Measurements from ENCODE around the gene CCDC33. TPM values are rescaled to one million over a fixed set of nuclear protein-coding genes. Genes with fewer than 3 reads are reported as not detected.

CCDC33 gene
- total RNA-seq, 3 donors from 2014 or later = 0.22 TPM; not detected in 2

- peak in 1 of 3 donors; percentile 8 for DNase-seq
- no peaks in the 10 kb centered on the region for H3K36me3 ChIP-seq (ENCODE audit: low read depth)
- intact Hi-C loops (cut with DNase I, micrococcal nuclease) = no loop called here
- ATAC-seq = no peak
- TF ChIP-seq CTCF (IDR thresholded peaks at IDR 0.05) = no peak
- no peak overlapping the region for H3K4me3 ChIP-seq
- no peaks in the 10 kb centered on the region for H3K4me1 ChIP-seq (ENCODE audit: low read depth)
- H3K9me3 ChIP-seq = no peaks in the 10 kb centered on the region
These were observed 47.2 kb downstream of the CCDC33 start for GRCh38 chr15:74283368-74283767.

- DNase-seq = no peak
- no peaks in the 10 kb centered on the region for H3K4me1 ChIP-seq (ENCODE audit: low read depth)
These were observed 53.5 kb downstream of the CCDC33 start for GRCh38 chr15:74289671-74290070.

GRCh38 chr15:74290645-74291044, 54.5 kb downstream of the CCDC33 start:
- H3K36me3 ChIP-seq (ENCODE audit: low read depth) = no peaks in the 10 kb centered on the region
- no peak for TF ChIP-seq CTCF (IDR thresholded peaks at IDR 0.05)
- intact Hi-C loops (cut with DNase I, micrococcal nuclease) = no loop called here
- no peaks in the 10 kb centered on the region for H3K9me3 ChIP-seq
- no peak for DNase-seq
- no peak for ATAC-seq
- no peak overlapping the region for H3K4me3 ChIP-seq
- no peaks in the 10 kb centered on the region for H3K4me1 ChIP-seq (ENCODE audit: low read depth)

More at GRCh38 chr15:74289671-74290070, 53.5 kb downstream of the CCDC33 start:
- no peak for ATAC-seq
- intact Hi-C loops (cut with DNase I, micrococcal nuclease) = no loop called here
- no peaks in the 10 kb centered on the region for H3K36me3 ChIP-seq (ENCODE audit: low read depth)
- no peak overlapping the region for H3K4me3 ChIP-seq
- H3K9me3 ChIP-seq = no peaks in the 10 kb centered on the region
- TF ChIP-seq CTCF (IDR thresholded peaks at IDR 0.05) = no peak

GRCh38 chr15:74291101-74292071, 55.3 kb downstream of the CCDC33 start:
- no peak for TF ChIP-seq CTCF (IDR thresholded peaks at IDR 0.05)
- intact Hi-C loops (cut with DNase I, micrococcal nuclease) = no loop called here
- ATAC-seq (peak; percentile 80), DNase-seq (peak; percentile 63 to 91 (median 83))
- H3K36me3 ChIP-seq (ENCODE audit: low read depth) = no peaks in the 10 kb centered on the region
- H3K9me3 ChIP-seq = no peaks in the 10 kb centered on the region
- H3K4me1 ChIP-seq (ENCODE audit: low read depth) = no peaks in the 10 kb centered on the region
- H3K4me3 ChIP-seq = no peak overlapping the region

- no peak for DNase-seq
- H3K36me3 ChIP-seq (ENCODE audit: low read depth) = no peaks in the 10 kb centered on the region
- no peaks in the 10 kb centered on the region for H3K9me3 ChIP-seq
- intact Hi-C loops (cut with DNase I, micrococcal nuclease) = no loop called here
- TF ChIP-seq CTCF (IDR thresholded peaks at IDR 0.05) = no peak
- no peaks in the 10 kb centered on the region for H3K4me1 ChIP-seq (ENCODE audit: low read depth)
- H3K4me3 ChIP-seq = no peak overlapping the region
- no peak for ATAC-seq
These were observed 57.1 kb downstream of the CCDC33 start for GRCh38 chr15:74293021-74293810.
